GM19395 (cell line): ENCODE measurements around the gene MSN.

Experiments
- ATAC-seq: cut with Tn5 transposase; IDR thresholded peaks from one replicate; pipeline ENCODE4 v1.9.1; 2021; ENCODE audit warnings: mild to moderate bottlenecking, moderate library complexity; ENCODE audit not compliant: unreplicated experiment

The MSN gene

DNA sequence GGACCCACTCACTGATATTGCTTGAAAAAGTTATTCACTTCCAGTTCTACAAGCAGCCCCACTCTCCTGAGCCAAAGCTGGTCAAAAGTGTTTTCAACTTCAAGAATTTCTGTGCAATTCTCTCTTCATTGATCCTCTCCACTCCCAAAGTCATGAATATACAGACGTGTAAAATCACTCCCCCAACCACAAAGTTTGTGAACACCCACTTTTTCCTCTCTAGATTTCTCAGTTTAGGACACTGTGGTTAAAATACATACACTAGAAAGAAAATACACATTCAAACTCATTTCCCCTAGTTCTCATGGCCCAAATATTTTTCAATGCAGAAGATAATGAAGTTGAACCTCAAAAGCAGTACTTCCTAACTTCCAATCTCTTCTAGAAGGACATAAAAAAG, 116.3 kb downstream of the MSN start:
- ATAC-seq: no peak
